ENCODE results near the gene RBM3.
"Not testable (repeated sequence)": the region's sequence is repeated elsewhere in the genome, so short reads cannot be mapped to it uniquely, and the experiment has no call there.

Gene RBM3

DNA sequence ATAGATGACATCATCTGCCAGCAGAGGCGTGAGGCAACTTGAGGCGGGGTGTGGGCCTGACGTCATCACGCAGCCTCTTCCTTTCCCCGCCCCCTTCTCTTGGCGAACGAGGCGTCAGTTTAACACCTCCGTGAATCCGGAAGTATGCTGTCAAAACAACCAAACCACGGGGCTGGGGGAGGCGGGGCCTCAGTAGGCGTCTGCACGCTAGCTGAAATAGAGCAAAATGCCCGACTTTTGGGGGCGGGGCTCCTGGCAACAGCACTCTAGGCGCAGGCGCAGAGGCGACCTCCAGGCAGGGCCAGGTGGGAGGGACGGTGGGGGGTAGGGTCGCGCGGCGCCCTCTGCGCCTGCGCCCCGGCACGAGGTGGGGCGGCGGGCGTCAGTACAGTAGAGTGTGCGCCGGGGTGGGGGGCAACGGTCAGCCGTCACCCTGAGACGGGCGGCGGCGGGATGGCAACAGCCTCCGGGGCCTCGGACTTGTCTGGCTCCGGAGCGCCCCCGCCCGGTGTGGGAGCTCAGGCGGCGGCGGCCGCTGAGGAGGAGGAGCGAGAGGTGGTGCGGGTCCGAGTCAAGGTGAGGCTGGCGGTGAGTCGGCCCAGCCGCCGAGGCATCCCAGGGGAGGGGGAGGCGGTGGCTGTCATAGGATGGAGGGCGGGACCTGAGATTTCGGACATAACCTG is 34.8 kb upstream of the RBM3 start, which contains the start of gene TBC1D25:
TBC1D25 (plus strand) TSS at position 370 of the 683 bp plus-strand sequence; CDS start at position 454, 84 bp downstream.
- DNase-seq (ENCODE audit: low read depth): peak; percentile 98
- H3K4me3 ChIP-seq (ENCODE audit: low read depth, low read length): peak within 1 kb of the TSS; percentile 75
- TF ChIP-seq, protein P1, sequence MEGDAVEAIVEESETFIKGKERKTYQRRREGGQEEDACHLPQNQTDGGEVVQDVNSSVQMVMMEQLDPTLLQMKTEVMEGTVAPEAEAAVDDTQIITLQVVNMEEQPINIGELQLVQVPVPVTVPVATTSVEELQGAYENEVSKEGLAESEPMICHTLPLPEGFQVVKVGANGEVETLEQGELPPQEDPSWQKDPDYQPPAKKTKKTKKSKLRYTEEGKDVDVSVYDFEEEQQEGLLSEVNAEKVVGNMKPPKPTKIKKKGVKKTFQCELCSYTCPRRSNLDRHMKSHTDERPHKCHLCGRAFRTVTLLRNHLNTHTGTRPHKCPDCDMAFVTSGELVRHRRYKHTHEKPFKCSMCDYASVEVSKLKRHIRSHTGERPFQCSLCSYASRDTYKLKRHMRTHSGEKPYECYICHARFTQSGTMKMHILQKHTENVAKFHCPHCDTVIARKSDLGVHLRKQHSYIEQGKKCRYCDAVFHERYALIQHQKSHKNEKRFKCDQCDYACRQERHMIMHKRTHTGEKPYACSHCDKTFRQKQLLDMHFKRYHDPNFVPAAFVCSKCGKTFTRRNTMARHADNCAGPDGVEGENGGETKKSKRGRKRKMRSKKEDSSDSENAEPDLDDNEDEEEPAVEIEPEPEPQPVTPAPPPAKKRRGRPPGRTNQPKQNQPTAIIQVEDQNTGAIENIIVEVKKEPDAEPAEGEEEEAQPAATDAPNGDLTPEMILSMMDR (conservative IDR thresholded peaks at IDR 0.05; ENCODE audit: low read depth, low read length): peak; percentile 41

DNA sequence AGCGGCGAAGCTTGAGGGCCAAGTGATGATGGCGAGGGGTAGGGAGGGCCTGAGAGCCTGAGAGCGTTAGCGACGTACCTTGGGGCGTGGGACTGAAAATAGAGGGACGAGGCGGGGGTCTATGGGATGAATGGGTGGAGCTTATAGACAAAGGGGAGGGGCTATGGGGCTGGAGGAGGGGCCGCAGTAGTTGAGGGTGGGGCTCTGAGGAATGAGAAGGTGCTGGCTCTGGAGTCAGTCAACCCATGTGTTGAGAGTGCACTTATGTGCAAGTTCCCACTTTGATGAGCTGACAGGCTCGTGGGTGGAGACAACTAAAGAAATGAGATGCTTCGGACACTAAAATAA is 34.3 kb upstream of the RBM3 start:
- peak; percentile 61 for DNase-seq (ENCODE audit: low read depth)
- TF ChIP-seq, protein P1 (conservative IDR thresholded peaks at IDR 0.05; ENCODE audit: low read depth, low read length): no peak
- H3K4me3 ChIP-seq (ENCODE audit: low read depth, low read length): peak overlapping the region; percentile 75

DNA sequence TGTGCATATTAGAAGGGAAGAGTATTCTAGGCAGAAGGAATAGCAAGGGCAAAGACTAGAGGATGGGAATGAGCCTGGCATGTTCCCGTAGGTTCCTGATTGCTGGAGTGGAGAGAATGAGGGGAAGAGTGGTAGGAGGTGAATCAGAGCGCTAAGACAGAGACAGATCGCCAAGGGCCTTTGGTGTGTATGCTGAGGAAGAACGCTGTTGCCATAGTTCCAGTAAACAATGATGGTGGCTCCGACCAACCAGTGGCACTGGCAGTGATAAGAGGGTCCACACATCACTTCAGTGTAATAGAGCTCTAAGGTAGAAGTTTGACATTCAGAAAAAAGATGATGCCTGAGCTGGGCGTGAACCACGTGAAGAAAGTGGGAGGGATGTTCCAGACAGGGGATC is 33.8 kb upstream of the RBM3 start:
- DNase-seq (ENCODE audit: low read depth): no peak
- peak overlapping the region; percentile 75 for H3K4me3 ChIP-seq (ENCODE audit: low read depth, low read length)
- TF ChIP-seq, protein P1 (conservative IDR thresholded peaks at IDR 0.05; ENCODE audit: low read depth, low read length): no peak

DNA sequence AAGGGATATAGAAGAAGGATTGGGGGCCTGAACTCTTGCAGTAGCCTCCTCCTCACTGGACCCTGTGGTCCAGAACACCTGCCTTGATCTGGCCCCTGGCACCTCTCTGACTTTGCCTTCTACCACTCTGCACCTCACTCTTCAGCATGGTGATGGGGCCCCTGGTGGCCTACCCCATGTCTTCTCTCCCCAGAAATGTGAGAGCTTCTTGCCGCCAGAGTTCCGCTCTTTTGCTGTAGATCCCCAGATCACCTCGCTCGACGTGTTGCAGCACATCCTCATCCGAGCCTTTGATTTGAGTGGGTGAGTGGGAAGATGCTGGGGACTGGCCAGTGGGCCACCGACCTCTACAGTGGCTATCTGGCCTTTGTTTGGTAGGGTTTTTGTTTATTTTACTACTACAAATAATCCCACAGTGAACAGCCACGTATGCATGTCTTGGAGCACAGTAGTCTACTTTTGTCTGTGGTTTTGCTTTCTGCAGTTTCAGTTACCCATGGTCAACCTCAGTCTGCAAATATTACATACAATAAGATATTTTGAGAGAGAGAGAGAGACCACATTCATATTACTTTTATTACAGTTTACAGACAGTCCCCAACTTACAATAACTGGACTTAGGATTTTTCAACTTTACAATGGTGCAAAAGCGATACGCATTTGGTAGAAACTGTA is 33.0 kb upstream of the RBM3 start:
- no peak overlapping the region for H3K4me3 ChIP-seq (ENCODE audit: low read depth, low read length)
- TF ChIP-seq, protein P1 (conservative IDR thresholded peaks at IDR 0.05; ENCODE audit: low read depth, low read length): no peak
- DNase-seq (ENCODE audit: low read depth): no peak

DNA sequence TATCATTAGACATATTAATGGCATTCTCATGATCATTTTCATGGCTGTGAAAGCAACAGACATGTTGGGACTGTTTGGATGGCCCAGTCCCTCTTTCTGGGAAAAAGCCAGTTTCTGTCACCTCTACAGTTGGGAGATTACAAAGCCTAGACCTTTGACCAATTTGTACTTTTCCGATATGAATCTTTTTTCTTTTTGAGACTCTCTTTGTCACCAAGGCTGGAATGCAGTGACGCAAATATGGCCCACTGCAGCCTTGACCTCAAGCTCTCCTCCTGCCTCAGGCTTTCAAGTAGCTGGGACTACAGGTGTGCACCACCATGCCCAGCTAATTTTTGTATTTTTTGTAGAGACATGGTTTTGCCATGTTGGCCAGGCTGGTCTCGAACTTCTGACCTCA is 25.4 kb upstream of the RBM3 start:
- no peak for DNase-seq (ENCODE audit: low read depth)
- TF ChIP-seq, protein P1 (conservative IDR thresholded peaks at IDR 0.05; ENCODE audit: low read depth, low read length): no peak
- no peak overlapping the region for H3K4me3 ChIP-seq (ENCODE audit: low read depth, low read length)

DNA sequence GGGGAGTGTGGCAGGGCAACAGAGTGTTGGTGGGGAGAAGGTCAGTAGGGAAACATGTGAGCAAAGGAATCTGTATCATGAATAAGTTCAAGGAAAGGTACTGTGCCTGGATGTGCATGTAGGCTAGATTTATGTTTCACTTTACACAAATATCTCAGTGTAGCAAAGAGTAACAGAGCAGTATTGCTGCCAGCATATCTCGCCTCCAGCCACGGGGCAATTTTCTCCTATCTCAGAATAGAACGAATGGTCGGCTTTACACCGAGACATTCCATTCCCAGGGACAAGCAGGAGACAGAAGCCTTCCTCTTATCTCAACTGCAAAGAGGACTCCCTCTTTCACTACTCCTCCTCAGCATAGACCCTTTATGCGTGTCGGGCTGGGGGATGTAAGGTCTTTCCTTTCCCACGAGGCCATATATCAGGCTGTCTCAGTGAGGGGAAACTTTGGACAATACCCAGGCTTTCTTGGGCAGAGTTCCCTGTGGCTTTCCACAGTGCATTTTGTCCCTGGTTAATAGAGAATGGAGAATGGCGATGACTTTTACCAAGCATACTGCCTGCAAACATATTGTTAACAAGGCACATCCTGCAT is 18.5 kb upstream of the RBM3 start:
- not testable (repeated sequence) for H3K4me3 ChIP-seq (ENCODE audit: low read depth, low read length)

DNA sequence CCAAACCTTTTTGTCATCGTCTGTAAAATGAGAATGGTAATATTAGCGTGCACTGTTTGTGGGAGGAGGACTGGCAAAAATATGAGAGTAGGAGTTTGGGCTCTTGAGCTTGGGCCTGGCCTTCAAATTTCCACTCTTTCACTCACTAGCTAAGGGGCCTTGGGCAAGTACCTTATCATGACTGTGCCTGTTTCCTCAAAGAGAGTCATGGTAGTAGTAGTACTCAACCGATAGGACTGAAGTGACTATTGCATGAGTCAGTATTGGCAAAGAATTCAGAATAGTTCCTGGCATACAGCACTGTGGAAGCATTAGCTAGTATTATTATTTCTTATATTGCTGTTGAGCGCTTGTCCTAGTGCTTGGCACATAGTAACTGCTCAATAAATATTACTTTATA is 16.0 kb upstream of the RBM3 start:
- peak; percentile 81 for DNase-seq (ENCODE audit: low read depth)
- no peak overlapping the region for H3K4me3 ChIP-seq (ENCODE audit: low read depth, low read length)
- TF ChIP-seq, protein P1 (conservative IDR thresholded peaks at IDR 0.05; ENCODE audit: low read depth, low read length): no peak

More for the DNA sequence above, 18.5 kb upstream of the RBM3 start:
- DNase-seq (ENCODE audit: low read depth): not testable (repeated sequence)
